Measurements from ENCODE around the gene DNAH8. TPM values are rescaled to one million over a fixed set of nuclear protein-coding genes. Genes with fewer than 3 reads are reported as not detected.

DNAH8 gene
- polyA plus RNA-seq, 3 donors, result not detected

DNA sequence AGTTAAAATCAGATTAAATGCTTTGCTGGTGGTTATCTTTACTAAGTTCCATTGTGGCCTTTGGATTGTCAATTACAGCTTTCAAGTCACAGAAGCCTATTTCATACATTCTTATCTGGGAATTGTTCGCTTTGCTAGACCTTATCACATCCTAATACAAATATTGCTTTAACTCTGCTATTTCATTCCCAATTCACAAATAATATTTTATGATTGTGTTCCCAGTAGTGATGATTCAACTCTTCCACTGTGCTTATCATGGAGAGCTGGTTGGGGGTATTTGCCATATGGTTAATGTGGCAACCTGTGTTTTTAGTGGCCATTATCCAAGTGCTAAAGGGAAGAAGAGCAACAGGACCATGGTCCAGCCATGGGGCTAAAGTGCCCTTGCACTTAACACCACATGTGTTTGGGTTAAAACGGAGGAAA is 260.5 kb downstream of the DNAH8 start:
- no peak overlapping the region for H3K4me2 ChIP-seq (replicated peaks; ENCODE audit: extremely low read depth, low read length, poor library complexity, severe bottlenecking)
- H3K36me3 ChIP-seq (replicated peaks in 1 of 2; ENCODE audit: control insufficient read depth in 1 of 2, insufficient read depth in 2 of 2, low read length in 2 of 2), result no peaks in the 10 kb centered on the region
- TF ChIP-seq, protein P1, sequence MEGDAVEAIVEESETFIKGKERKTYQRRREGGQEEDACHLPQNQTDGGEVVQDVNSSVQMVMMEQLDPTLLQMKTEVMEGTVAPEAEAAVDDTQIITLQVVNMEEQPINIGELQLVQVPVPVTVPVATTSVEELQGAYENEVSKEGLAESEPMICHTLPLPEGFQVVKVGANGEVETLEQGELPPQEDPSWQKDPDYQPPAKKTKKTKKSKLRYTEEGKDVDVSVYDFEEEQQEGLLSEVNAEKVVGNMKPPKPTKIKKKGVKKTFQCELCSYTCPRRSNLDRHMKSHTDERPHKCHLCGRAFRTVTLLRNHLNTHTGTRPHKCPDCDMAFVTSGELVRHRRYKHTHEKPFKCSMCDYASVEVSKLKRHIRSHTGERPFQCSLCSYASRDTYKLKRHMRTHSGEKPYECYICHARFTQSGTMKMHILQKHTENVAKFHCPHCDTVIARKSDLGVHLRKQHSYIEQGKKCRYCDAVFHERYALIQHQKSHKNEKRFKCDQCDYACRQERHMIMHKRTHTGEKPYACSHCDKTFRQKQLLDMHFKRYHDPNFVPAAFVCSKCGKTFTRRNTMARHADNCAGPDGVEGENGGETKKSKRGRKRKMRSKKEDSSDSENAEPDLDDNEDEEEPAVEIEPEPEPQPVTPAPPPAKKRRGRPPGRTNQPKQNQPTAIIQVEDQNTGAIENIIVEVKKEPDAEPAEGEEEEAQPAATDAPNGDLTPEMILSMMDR (IDR thresholded peaks at IDR 0.05), result no peak
- peaks cover 6 to 26% (median 17%) of the 10 kb centered on the region in 3 donors for H3K27me3 Mint-ChIP-seq (ENCODE audit: low read depth in 3 of 3)
- H3K36me3 Mint-ChIP-seq, result no peaks in the 10 kb centered on the region
- WGBS (ENCODE audit: insufficient coverage), result no CpG with 5 or more reads among the region's 2 CpGs
- H3K4me1 ChIP-seq (ENCODE audit: control insufficient read depth in 1 of 2, insufficient read depth in 2 of 2, low read length in 2 of 2), result no peaks in the 10 kb centered on the region
- no peak overlapping the region for H3K4me3 ChIP-seq (replicated peaks in 1 of 3; ENCODE audit: low read depth in 2 of 3, low read length in 3 of 3)
- intact Hi-C loops (cut with micrococcal nuclease), result no loop called here
- no peaks in the 10 kb centered on the region for H3K9me3 ChIP-seq (replicated peaks in 1 of 2; ENCODE audit: control insufficient read depth in 1 of 2, insufficient read depth in 1 of 2, low read length in 2 of 2)
- H3K27me3 ChIP-seq (ENCODE audit: control insufficient read depth in 2 of 2, insufficient read depth in 2 of 2, low read length in 2 of 2), result peaks cover 2 to 13% of the 10 kb centered on the region in 2 donors
- H3K79me2 ChIP-seq (ENCODE audit: insufficient read depth, low read length), result no peaks in the 10 kb centered on the region
- H3K9ac ChIP-seq (ENCODE audit: insufficient read depth, low read length, poor library complexity, severe bottlenecking), result no peak overlapping the region
- no peak overlapping the region for H3K27ac ChIP-seq (ENCODE audit: low read depth in 1 of 2, low read length in 2 of 2)
- H4K20me1 ChIP-seq (ENCODE audit: insufficient read depth, low read length), result no peaks in the 10 kb centered on the region
- no peak for DNase-seq
- no peaks in the 10 kb centered on the region for H3K4me1 Mint-ChIP-seq
- no peak overlapping the region for H3K4me3 Mint-ChIP-seq
- H3K27ac Mint-ChIP-seq, result no peak overlapping the region
- no peak overlapping the region for H2AFZ ChIP-seq (ENCODE audit: insufficient read depth, low read depth, low read length, poor library complexity, severe bottlenecking)
- no peaks in the 10 kb centered on the region for H3K9me3 Mint-ChIP-seq

DNA sequence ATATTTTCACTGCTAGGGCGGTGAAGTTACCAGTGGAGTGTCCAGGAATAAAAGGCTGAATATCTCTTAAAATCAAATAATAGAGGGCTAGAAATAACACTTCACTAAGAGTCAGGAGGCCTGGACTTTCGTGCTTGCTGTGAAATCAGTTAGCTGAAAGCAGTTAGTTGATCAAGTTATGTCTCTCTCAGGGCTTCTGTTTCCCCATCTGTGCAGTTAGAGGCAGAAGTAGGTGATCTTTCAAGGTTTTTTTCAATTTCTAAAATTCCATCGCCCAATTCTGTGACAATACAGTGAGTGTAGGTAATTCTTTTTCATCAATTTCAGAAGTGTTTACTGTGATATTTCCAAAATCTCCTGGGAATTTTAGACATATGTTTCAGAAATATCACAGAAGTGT is 260.9 kb downstream of the DNAH8 start:
- Histone ChIP-seq H3K27ac (ENCODE audit: low read depth in 1 of 2, low read length in 2 of 2) (no peak overlapping the region), H3K27me3 (ENCODE audit: control insufficient read depth in 2 of 2, insufficient read depth in 2 of 2, low read length in 2 of 2) (peaks cover 2 to 13% of the 10 kb centered on the region in 2 donors), H3K79me2 (ENCODE audit: insufficient read depth, low read length) (no peaks in the 10 kb centered on the region), H3K9ac (ENCODE audit: insufficient read depth, low read length, poor library complexity, severe bottlenecking) (no peak overlapping the region), H3K4me3 (replicated peaks in 1 of 3; ENCODE audit: low read depth in 2 of 3, low read length in 3 of 3) (no peak overlapping the region), H3K36me3 (replicated peaks in 1 of 2; ENCODE audit: control insufficient read depth in 1 of 2, insufficient read depth in 2 of 2, low read length in 2 of 2) (no peaks in the 10 kb centered on the region), H4K20me1 (ENCODE audit: insufficient read depth, low read length) (no peaks in the 10 kb centered on the region), H3K4me1 (ENCODE audit: control insufficient read depth in 1 of 2, insufficient read depth in 2 of 2, low read length in 2 of 2) (no peaks in the 10 kb centered on the region), H3K9me3 (replicated peaks in 1 of 2; ENCODE audit: control insufficient read depth in 1 of 2, insufficient read depth in 1 of 2, low read length in 2 of 2) (no peaks in the 10 kb centered on the region), H3K4me2 (replicated peaks; ENCODE audit: extremely low read depth, low read length, poor library complexity, severe bottlenecking) (no peak overlapping the region), H2AFZ (ENCODE audit: insufficient read depth, low read depth, low read length, poor library complexity, severe bottlenecking) (no peak overlapping the region)
- intact Hi-C loops (cut with micrococcal nuclease), result no loop called here
- H3K27me3 Mint-ChIP-seq (ENCODE audit: low read depth in 3 of 3), result peaks cover 6 to 28% (median 19%) of the 10 kb centered on the region in 3 donors
- no peak overlapping the region for H3K27ac Mint-ChIP-seq
- H3K4me3 Mint-ChIP-seq, result no peak overlapping the region
- no CpG with 5 or more reads among the region's 3 CpGs for WGBS (ENCODE audit: insufficient coverage)
- no peaks in the 10 kb centered on the region for H3K36me3 Mint-ChIP-seq
- no peak for DNase-seq
- H3K4me1 Mint-ChIP-seq, result no peaks in the 10 kb centered on the region
- TF ChIP-seq, protein P1 (IDR thresholded peaks at IDR 0.05), result no peak
- no peaks in the 10 kb centered on the region for H3K9me3 Mint-ChIP-seq

All from CD14-positive monocyte (primary cell).